H9 (cell line): ENCODE data around the gene MECP2. TPM values are rescaled to one million over a fixed set of nuclear protein-coding genes. Genes with fewer than 3 reads are reported as not detected.

ENCODE experiments used
- DNase-seq: peaks from one replicate; pipeline ENCODE4 v3.0.0-alpha.2; 2017
- H2AFZ ChIP-seq: one replicate; pipeline ENCODE4 v1.6.1; 2013; ENCODE audit warnings: mild to moderate bottlenecking, low read length, control low read depth, moderate library complexity
- H2AK5ac ChIP-seq: 2 replicates; pipeline ENCODE4 v1.6.1; 2013; ENCODE audit warnings: low read length, control low read depth, mixed read lengths; ENCODE audit not compliant: insufficient read length
- H2BK120ac ChIP-seq: one replicate; pipeline ENCODE4 v1.6.1; 2013; ENCODE audit warnings: low read depth, mild to moderate bottlenecking, low read length, control low read depth, inconsistent platforms; ENCODE audit not compliant: poor library complexity, severe bottlenecking
- H2BK12ac ChIP-seq: 2 replicates; pipeline ENCODE4 v1.6.1; 2013; ENCODE audit warnings: low read length, control low read depth, mixed read lengths, low read depth; ENCODE audit not compliant: insufficient read length
- H2BK15ac ChIP-seq: 2 replicates; pipeline ENCODE4 v1.6.1; 2013; ENCODE audit warnings: low read depth, low read length, control low read depth
- H2BK20ac ChIP-seq: one replicate; pipeline ENCODE4 v1.6.1; 2013; ENCODE audit warnings: low read depth, mild to moderate bottlenecking, low read length, control low read depth, inconsistent platforms; ENCODE audit not compliant: poor library complexity, severe bottlenecking
- H2BK5ac ChIP-seq: 2 replicates; pipeline ENCODE4 v1.6.1; 2013; ENCODE audit warnings: low read length, control low read depth, mixed read lengths; ENCODE audit not compliant: insufficient read length
- H3K14ac ChIP-seq: 2 replicates; pipeline ENCODE4 v1.6.1; 2013; ENCODE audit warnings: low read length, control low read depth; ENCODE audit not compliant: insufficient read depth
- H3K18ac ChIP-seq: 2 replicates; pipeline ENCODE4 v1.6.1; 2013; ENCODE audit warnings: low read depth, mild to moderate bottlenecking, mixed read lengths, low read length, control low read depth; ENCODE audit not compliant: insufficient read length
- H3K23ac ChIP-seq: 2 replicates; pipeline ENCODE4 v1.6.1; 2013; ENCODE audit warnings: low read length, control low read depth, mixed read lengths, low read depth; ENCODE audit not compliant: insufficient read length
- H3K23me2 ChIP-seq: 2 replicates; pipeline ENCODE4 v1.6.1; 2013; ENCODE audit warnings: low read depth, mild to moderate bottlenecking, mixed read lengths, low read length, control low read depth; ENCODE audit not compliant: insufficient read length, poor library complexity, severe bottlenecking
- H3K27ac ChIP-seq: 2 replicates; pipeline ENCODE4 v1.5.1; 2013; ENCODE audit warnings: low read length, control low read depth, mixed read lengths, low read depth; ENCODE audit not compliant: insufficient read length
- H3K27me3 ChIP-seq: 2 replicates; pipeline ENCODE4 v1.6.1; 2013; ENCODE audit warnings: low read length, control low read depth, inconsistent platforms; ENCODE audit not compliant: insufficient read depth
- H3K4ac ChIP-seq: 2 replicates; pipeline ENCODE4 v1.6.1; 2013; ENCODE audit warnings: low read depth, mild to moderate bottlenecking, control low read depth, inconsistent platforms, low read length, moderate library complexity
- H3K4me1 ChIP-seq: 2 replicates; pipeline ENCODE4 v1.6.1; 2013; ENCODE audit warnings: low read length, control low read depth, inconsistent platforms; ENCODE audit not compliant: insufficient read depth
- H3K4me2 ChIP-seq: 2 replicates; pipeline ENCODE4 v1.6.1; 2013; ENCODE audit warnings: low read length, control low read depth, mixed read lengths; ENCODE audit not compliant: insufficient read length, insufficient read depth
- H3K56ac ChIP-seq: 2 replicates; pipeline ENCODE4 v1.6.1; 2013; ENCODE audit warnings: low read depth, mild to moderate bottlenecking, mixed read lengths, low read length, control low read depth; ENCODE audit not compliant: insufficient read length
- H3K79me1 ChIP-seq: 2 replicates; pipeline ENCODE4 v1.6.1; 2013; ENCODE audit warnings: low read depth, mild to moderate bottlenecking, moderate library complexity, low read length, control low read depth, inconsistent platforms; ENCODE audit not compliant: insufficient read depth, poor library complexity, severe bottlenecking
- H3K79me2 ChIP-seq: 2 replicates; pipeline ENCODE4 v1.6.1; 2013; ENCODE audit warnings: low read length, control low read depth, inconsistent platforms; ENCODE audit not compliant: insufficient read depth
- H3K9ac ChIP-seq: 2 replicates; pipeline ENCODE4 v1.6.1; 2013; ENCODE audit warnings: low read length, control low read depth, mixed read lengths; ENCODE audit not compliant: insufficient read length; ENCODE audit errors: extremely low read depth
- H3K9me3 ChIP-seq: one replicate; pipeline ENCODE4 v1.6.1; 2013; ENCODE audit warnings: low read depth, low read length, inconsistent platforms; ENCODE audit not compliant: control insufficient read depth
- H3T11ph ChIP-seq: one replicate; pipeline ENCODE4 v1.6.1; 2013; ENCODE audit warnings: mild to moderate bottlenecking, low read length, control low read depth, inconsistent platforms
- H4K20me1 ChIP-seq: one replicate; pipeline ENCODE4 v1.6.1; 2013; ENCODE audit not compliant: control insufficient read depth, insufficient read length, insufficient read depth
- H4K5ac ChIP-seq: 2 replicates; pipeline ENCODE4 v1.6.1; 2013; ENCODE audit warnings: low read depth, mild to moderate bottlenecking, mixed read lengths, low read length, control low read depth; ENCODE audit not compliant: insufficient read length
- H4K8ac ChIP-seq: replicated peaks from 2 replicates; pipeline ENCODE4 v1.6.1; 2013; ENCODE audit warnings: low read length, control low read depth, mixed read lengths, low read depth; ENCODE audit not compliant: insufficient read length
- H4K91ac ChIP-seq: 2 replicates; pipeline ENCODE4 v1.6.1; 2013; ENCODE audit warnings: low read depth, mild to moderate bottlenecking, moderate library complexity, mixed read lengths, low read length, control low read depth; ENCODE audit not compliant: insufficient read length
- H3K27ac Mint-ChIP-seq, 3 experiments: 2 replicates in 2 of 3; 3 replicates in 1 of 3; pipeline ENCODE4 v1.8.0; 2020 to 2021; ENCODE audit warnings: mixed read lengths in 3 of 3, mild to moderate bottlenecking in 1 of 3, moderate library complexity in 1 of 3
- H3K27me3 Mint-ChIP-seq: 2 replicates; pipeline ENCODE4 v1.8.0; 2021; ENCODE audit warnings: low read depth, mild to moderate bottlenecking, moderate library complexity, mixed read lengths
- H3K36me3 Mint-ChIP-seq, 3 experiments: 2 replicates in 2 of 3; 3 replicates in 1 of 3; pipeline ENCODE4 v1.8.0; 2020 to 2021; ENCODE audit warnings: low read depth in 3 of 3, mixed read lengths in 3 of 3; ENCODE audit not compliant: insufficient read depth in 1 of 3
- H3K4me1 Mint-ChIP-seq, 2 experiments: 2 replicates each; pipeline ENCODE4 v1.8.0; 2020; ENCODE audit warnings: mixed read lengths in 2 of 2
- H3K4me3 Mint-ChIP-seq, 2 experiments: 2 replicates in 1 of 2; 3 replicates in 1 of 2; pipeline ENCODE4 v1.8.0; 2020 to 2021; ENCODE audit warnings: mild to moderate bottlenecking in 2 of 2, mixed read lengths in 2 of 2, moderate library complexity in 1 of 2
- H3K9me3 Mint-ChIP-seq, 2 experiments: 2 replicates in 1 of 2; 3 replicates in 1 of 2; pipeline ENCODE4 v1.8.0; 2020; ENCODE audit warnings: mild to moderate bottlenecking in 2 of 2, mixed read lengths in 2 of 2, moderate library complexity in 1 of 2
- WGBS: extraction: QIAGEN DNeasy Blood & Tissue Kit; methylation state at CpG from one replicate; pipeline ENCODE4 v1.1.7; 2013; ENCODE audit warnings: missing lambda C conversion rate, low lambda C conversion rate, mixed read lengths; ENCODE audit not compliant: insufficient read length; ENCODE audit errors: extremely low coverage; 5-methylcytosine and 5-hydroxymethylcytosine counted together
- total RNA-seq: library from RNA; stranded (reverse); gene quantifications from 2 replicates; pipeline ENCODE4 v1.2.1, GENCODE V29; 2021
- TF ChIP-seq, protein P1 (sequence below): fragments of 200-600 bp; sonication (generic); conservative IDR thresholded peaks from 3 replicates; pipeline ENCODE4 v1.8.0; 2021; ENCODE audit warnings: antibody characterized with exemption, mild to moderate bottlenecking

Gene MECP2
- total RNA-seq, 1 experiment from 2014 or later = 32.2 TPM

GRCh38 chrX:154084449-154085300 is 12.8 kb downstream of the MECP2 start:
- Mint-ChIP-seq H3K36me3 (peaks cover 13 to 26% (median 23%) of the 10 kb centered on the region in 3 experiments; a peak in 6 of 7 replicates), H3K27ac (no peak overlapping the region; a peak in 1 of 7 replicates), H3K4me1 (no peaks in the 10 kb centered on the region; a peak in 1 of 4 replicates), H3K4me3 (no peak overlapping the region), H3K9me3 (peaks cover 55 to 62% of the 10 kb centered on the region in 2 experiments), H3K27me3 (no peaks in the 10 kb centered on the region)
- no peak overlapping the region for H2AK5ac ChIP-seq
- peaks cover 5% of the 10 kb centered on the region; the same call in 1 of the 2 replicates for H3K79me2 ChIP-seq
- WGBS = no CpG with 5 or more reads among the region's 7 CpGs
- H3K23ac ChIP-seq = no peak overlapping the region
- no peak overlapping the region for H3K14ac ChIP-seq
- H4K91ac ChIP-seq = no peak overlapping the region
- no peak overlapping the region for H4K5ac ChIP-seq
- no peaks in the 10 kb centered on the region for H4K20me1 ChIP-seq
- no peak overlapping the region for H3K4ac ChIP-seq
- H3K27me3 ChIP-seq = no peaks in the 10 kb centered on the region
- no peak overlapping the region for H2BK15ac ChIP-seq
- no peak overlapping the region for H2BK5ac ChIP-seq
- no peak overlapping the region for H3K56ac ChIP-seq
- H3K4me2 ChIP-seq = no peak overlapping the region
- no peaks in the 10 kb centered on the region for H3K23me2 ChIP-seq
- TF ChIP-seq, protein P1, sequence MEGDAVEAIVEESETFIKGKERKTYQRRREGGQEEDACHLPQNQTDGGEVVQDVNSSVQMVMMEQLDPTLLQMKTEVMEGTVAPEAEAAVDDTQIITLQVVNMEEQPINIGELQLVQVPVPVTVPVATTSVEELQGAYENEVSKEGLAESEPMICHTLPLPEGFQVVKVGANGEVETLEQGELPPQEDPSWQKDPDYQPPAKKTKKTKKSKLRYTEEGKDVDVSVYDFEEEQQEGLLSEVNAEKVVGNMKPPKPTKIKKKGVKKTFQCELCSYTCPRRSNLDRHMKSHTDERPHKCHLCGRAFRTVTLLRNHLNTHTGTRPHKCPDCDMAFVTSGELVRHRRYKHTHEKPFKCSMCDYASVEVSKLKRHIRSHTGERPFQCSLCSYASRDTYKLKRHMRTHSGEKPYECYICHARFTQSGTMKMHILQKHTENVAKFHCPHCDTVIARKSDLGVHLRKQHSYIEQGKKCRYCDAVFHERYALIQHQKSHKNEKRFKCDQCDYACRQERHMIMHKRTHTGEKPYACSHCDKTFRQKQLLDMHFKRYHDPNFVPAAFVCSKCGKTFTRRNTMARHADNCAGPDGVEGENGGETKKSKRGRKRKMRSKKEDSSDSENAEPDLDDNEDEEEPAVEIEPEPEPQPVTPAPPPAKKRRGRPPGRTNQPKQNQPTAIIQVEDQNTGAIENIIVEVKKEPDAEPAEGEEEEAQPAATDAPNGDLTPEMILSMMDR = no peak
- H3K79me1 ChIP-seq = peaks cover 3% of the 10 kb centered on the region
- H2BK20ac ChIP-seq = no peak overlapping the region
- no peak overlapping the region for H2BK12ac ChIP-seq
- H3K27ac ChIP-seq = no peak overlapping the region
- peaks cover 15% of the 10 kb centered on the region for H3K9me3 ChIP-seq
- H3T11ph ChIP-seq = no peak overlapping the region
- H3K18ac ChIP-seq = no peak overlapping the region
- no peak overlapping the region for H3K9ac ChIP-seq
- DNase-seq = no peak
- H2BK120ac ChIP-seq = no peak overlapping the region
- H4K8ac ChIP-seq = no peak overlapping the region
- H3K4me1 ChIP-seq = no peaks in the 10 kb centered on the region
- H2AFZ ChIP-seq = no peak overlapping the region
